GM12878 (cell line): Measurements from ENCODE around the gene CLRN3. TPM values are rescaled to one million over a fixed set of nuclear protein-coding genes. Genes with fewer than 3 reads are reported as not detected.

Source experiments
- E4F1 ChIP-seq: fragments of 450-650 bp; IDR thresholded peaks from 2 replicates; pipeline ENCODE4 v1.6.1; 2018; ENCODE audit warnings: borderline replicate concordance, mild to moderate bottlenecking; ENCODE audit not compliant: partially characterized antibody
- ESRRA ChIP-seq: IDR thresholded peaks from 2 replicates; pipeline ENCODE4 v1.6.1; 2012; ENCODE audit warnings: mild to moderate bottlenecking, low read length, improper control_type of control experiment
- HSF1 ChIP-seq: fragments of 150-350 bp; IDR thresholded peaks from 2 replicates; pipeline ENCODE4 v1.6.1; 2014; ENCODE audit warnings: mild to moderate bottlenecking, low read depth, low read length
- POLR2AphosphoS2 ChIP-seq: IDR thresholded peaks from 2 replicates; pipeline ENCODE4 v1.6.1; 2011; ENCODE audit warnings: low read depth, mild to moderate bottlenecking, low read length, improper control_type of control experiment, moderate library complexity
- POU2F2 ChIP-seq: IDR thresholded peaks from 3 replicates; pipeline ENCODE4 v1.6.1; 2011; ENCODE audit warnings: low read depth, mild to moderate bottlenecking, low read length, borderline replicate concordance
- RB1 ChIP-seq: fragments of 450-650 bp; formaldehyde crosslinking; IDR thresholded peaks from 2 replicates; pipeline ENCODE4 v1.6.1; 2017; ENCODE audit warnings: mild to moderate bottlenecking, borderline replicate concordance
- TAF1 ChIP-seq: IDR thresholded peaks from 2 replicates; pipeline ENCODE4 v1.6.1; 2011; ENCODE audit warnings: mild to moderate bottlenecking, low read depth, low read length, borderline replicate concordance
- TBL1XR1 ChIP-seq: IDR thresholded peaks from 2 replicates; pipeline ENCODE4 v1.6.1; 2012; ENCODE audit warnings: low read depth, low read length, improper control_type of control experiment
- ZBTB33 ChIP-seq: fragments of 450-650 bp; IDR thresholded peaks from 2 replicates; pipeline ENCODE4 v1.6.1; 2017; ENCODE audit warnings: mild to moderate bottlenecking
- polyA plus RNA-seq, 11 experiments: library from polyadenylated mRNA; depleted of rRNA in 4 of 11; unstranded in 6 of 11; stranded (reverse) in 5 of 11; fragments of >200 nt; fragmentation: Nextera tagmentation in 4 of 11; fragmentation: Illumina TruSeq in 1 of 11; extraction: Ambion mirVana in 4 of 11; extraction: Trizol in 1 of 11; gene quantifications; 1 replicate in 1 of 11; 2 replicates in 10 of 11; pipeline versions ENCODE4 v1.2.1 to v1.2.3, GENCODE V29; 2011 to 2016; ENCODE audit warnings: inconsistent platforms in 2 of 11, missing spikeins in 2 of 11, low read depth in 1 of 11
- total RNA-seq, 4 experiments: library from RNA; depleted of rRNA in 3 of 4; stranded (reverse); fragments of >200 nt in 3 of 4; fragmentation: Illumina TruSeq in 1 of 4; extraction: Trizol in 1 of 4; gene quantifications; 2 replicates each; pipeline versions ENCODE4 v1.2.1 to v1.2.3, GENCODE V29; 2013 to 2021

Gene CLRN3
- total and polyA plus RNA-seq, 10 of the 15 experiments (the other 5 are each of a cell fraction or from before 2014, with no cell fraction given), result not detected

GRCh38 chr10:127907411-127908105 is 14.8 kb upstream of the CLRN3 start (continued):
- TF ChIP-seq POU2F2 (no peak), TBL1XR1 (no peak), TAF1 (no peak), POLR2AphosphoS2 (no peak), HSF1 (no peak), E4F1 (no peak), RB1 (no peak), ZBTB33 (no peak), ESRRA (no peak)
- TF ChIP-seq, all 136 proteins: peak for 0
